Thoracic aorta (tissue), 2 donors: ENCODE data around the gene ZNF19. TPM values are rescaled to one million over a fixed set of nuclear protein-coding genes. Genes with fewer than 3 reads are reported as not detected.

Experiments
- ATAC-seq: fragments of 150-250 bp; one replicate; pipeline ENCODE4 v1.8.0; 2017; ENCODE audit warnings: low read depth; ENCODE audit not compliant: insufficient number of reproducible peaks, low FRiP score
- DNase-seq: peaks from one replicate; pipeline ENCODE4 v3.0.0-alpha.2; 2020; ENCODE audit warnings: low spot score
- H3K27ac ChIP-seq, 2 donors: fragments of 200-600 bp; sonication (generic); 1 replicate in 1 of 2; 2 replicates in 1 of 2; pipeline ENCODE4 v1.5.1; 2016; ENCODE audit warnings: mild to moderate bottlenecking in 2 of 2, moderate library complexity in 2 of 2
- H3K27me3 ChIP-seq: fragments of 200-600 bp; sonication (generic); replicated peaks from 2 replicates; pipeline ENCODE4 v1.6.0; 2016; ENCODE audit warnings: mild to moderate bottlenecking; ENCODE audit not compliant: insufficient read depth
- H3K36me3 ChIP-seq: fragments of 200-600 bp; sonication (generic); one replicate; pipeline ENCODE4 v1.5.1; 2016
- H3K4me1 ChIP-seq, 2 donors: fragments of 200-600 bp; sonication (generic); 1 replicate in 1 of 2; 2 replicates in 1 of 2; pipeline versions ENCODE4 v1.5.1 to v1.6.0; 2016; ENCODE audit warnings: low read depth in 2 of 2, mild to moderate bottlenecking in 1 of 2; ENCODE audit not compliant: control insufficient read depth in 1 of 2
- H3K4me3 ChIP-seq: fragments of 200-600 bp; sonication (generic); 2 replicates; pipeline ENCODE4 v1.5.1; 2016; ENCODE audit warnings: mild to moderate bottlenecking
- H3K9me3 ChIP-seq: fragments of 200-600 bp; sonication (generic); 2 replicates; pipeline ENCODE4 v1.5.1; 2016
- total RNA-seq, 2 donors: library from RNA; depleted of rRNA; stranded (reverse); fragments of >200 nt; gene quantifications; one replicate each; pipeline versions ENCODE4 v1.1.0 to v1.2.3, GENCODE V29; 2016
- TF ChIP-seq, protein P1 (sequence below): fragments of 200-600 bp; sonication (generic); IDR thresholded peaks from one replicate; pipeline ENCODE4 v1.5.1; 2019; ENCODE audit warnings: antibody characterized with exemption

The ZNF19 gene
- total RNA-seq, 2 donors from 2014 or later = 3.7 to 9.0 TPM

- TF ChIP-seq, protein P1, sequence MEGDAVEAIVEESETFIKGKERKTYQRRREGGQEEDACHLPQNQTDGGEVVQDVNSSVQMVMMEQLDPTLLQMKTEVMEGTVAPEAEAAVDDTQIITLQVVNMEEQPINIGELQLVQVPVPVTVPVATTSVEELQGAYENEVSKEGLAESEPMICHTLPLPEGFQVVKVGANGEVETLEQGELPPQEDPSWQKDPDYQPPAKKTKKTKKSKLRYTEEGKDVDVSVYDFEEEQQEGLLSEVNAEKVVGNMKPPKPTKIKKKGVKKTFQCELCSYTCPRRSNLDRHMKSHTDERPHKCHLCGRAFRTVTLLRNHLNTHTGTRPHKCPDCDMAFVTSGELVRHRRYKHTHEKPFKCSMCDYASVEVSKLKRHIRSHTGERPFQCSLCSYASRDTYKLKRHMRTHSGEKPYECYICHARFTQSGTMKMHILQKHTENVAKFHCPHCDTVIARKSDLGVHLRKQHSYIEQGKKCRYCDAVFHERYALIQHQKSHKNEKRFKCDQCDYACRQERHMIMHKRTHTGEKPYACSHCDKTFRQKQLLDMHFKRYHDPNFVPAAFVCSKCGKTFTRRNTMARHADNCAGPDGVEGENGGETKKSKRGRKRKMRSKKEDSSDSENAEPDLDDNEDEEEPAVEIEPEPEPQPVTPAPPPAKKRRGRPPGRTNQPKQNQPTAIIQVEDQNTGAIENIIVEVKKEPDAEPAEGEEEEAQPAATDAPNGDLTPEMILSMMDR = no peak
- Histone ChIP-seq H3K9me3 (no peaks in the 10 kb centered on the region), H3K27ac (no peak overlapping the region), H3K36me3 (no peaks in the 10 kb centered on the region), H3K4me1 (no peaks in the 10 kb centered on the region), H3K4me3 (no peak overlapping the region), H3K27me3 (no peaks in the 10 kb centered on the region)
- ATAC-seq (no peak), DNase-seq (no peak)
Measured at GRCh38 chr16:71426069-71426879, 62.9 kb downstream of the ZNF19 start.

GRCh38 chr16:71425746-71426068, 63.4 kb downstream of the ZNF19 start:
- no peak for DNase-seq
- no peaks in the 10 kb centered on the region for H3K9me3 ChIP-seq
- no peak for ATAC-seq

GRCh38 chr16:71424626-71425025, 64.5 kb downstream of the ZNF19 start:
- Histone ChIP-seq H3K4me1 (no peaks in the 10 kb centered on the region), H3K9me3 (no peaks in the 10 kb centered on the region), H3K36me3 (no peaks in the 10 kb centered on the region), H3K4me3 (no peak overlapping the region), H3K27ac (no peak overlapping the region), H3K27me3 (no peaks in the 10 kb centered on the region)
- TF ChIP-seq, protein P1 = no peak
- no peak for ATAC-seq
- DNase-seq = no peak

More at GRCh38 chr16:71425746-71426068, 63.4 kb downstream of the ZNF19 start:
- H3K4me3 ChIP-seq = no peak overlapping the region
- TF ChIP-seq, protein P1 = no peak
- H3K36me3 ChIP-seq = no peaks in the 10 kb centered on the region
- no peak overlapping the region for H3K27ac ChIP-seq
- H3K27me3 ChIP-seq = no peaks in the 10 kb centered on the region
- no peaks in the 10 kb centered on the region for H3K4me1 ChIP-seq

DNA sequence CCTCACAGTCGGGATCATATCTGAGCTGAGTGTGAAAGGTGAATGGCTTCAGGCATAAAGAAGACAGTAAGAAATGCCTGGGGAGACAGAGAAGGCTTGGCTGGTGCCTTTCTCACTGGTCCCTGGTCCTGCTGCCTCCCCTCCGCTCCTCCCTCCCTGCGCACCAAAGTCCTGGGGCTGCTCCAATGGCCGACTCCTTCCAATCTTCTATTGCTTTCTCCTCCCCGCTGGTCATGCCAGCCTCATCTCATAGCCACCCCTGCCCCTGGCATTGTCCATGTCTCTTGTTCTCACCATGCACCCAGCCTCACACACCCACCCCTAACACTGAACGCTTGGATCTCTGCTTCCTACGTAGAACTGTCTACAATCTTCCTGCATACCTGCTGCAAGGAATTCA, 65.3 kb downstream of the ZNF19 start:
- Histone ChIP-seq H3K4me3 (no peak overlapping the region), H3K27me3 (no peaks in the 10 kb centered on the region), H3K27ac (no peak overlapping the region), H3K4me1 (no peaks in the 10 kb centered on the region), H3K9me3 (no peaks in the 10 kb centered on the region), H3K36me3 (no peaks in the 10 kb centered on the region)
- TF ChIP-seq, protein P1 = no peak
- ATAC-seq = no peak
- DNase-seq = no peak

Other genes starting within 250 kb of the ZNF19 start
- 10 to 100 TPM; 14.6 to 15.9 TPM for gene CMTR2, start 199.9 kb downstream of the ZNF19 start, total RNA-seq
- under 1 TPM in 1 of 2 donors, not detected in 1; 0.81 TPM for gene CALB2, start 130.6 kb downstream of the ZNF19 start, total RNA-seq
- gene TLE7, start 47.3 kb downstream of the ZNF19 start, total RNA-seq = not detected
- gene ZNF23, start 27.1 kb downstream of the ZNF19 start, total RNA-seq = 10 to 100 TPM in 1 of 2 donors, 1 to 10 TPM in 1; 3.9 to 10.1 TPM
- gene CHST4, start 37.1 kb upstream of the ZNF19 start, total RNA-seq = not detected
- gene TAT, start 87.8 kb upstream of the ZNF19 start, total RNA-seq = not detected
- not detected for gene MARVELD3, start 136.9 kb upstream of the ZNF19 start, total RNA-seq
- gene PHLPP2, start 235.4 kb upstream of the ZNF19 start, total RNA-seq = 10 to 100 TPM in 1 of 2 donors, 1 to 10 TPM in 1; 8.1 to 17.1 TPM